ENCODE measurements around the gene NUFIP1.

DNA sequence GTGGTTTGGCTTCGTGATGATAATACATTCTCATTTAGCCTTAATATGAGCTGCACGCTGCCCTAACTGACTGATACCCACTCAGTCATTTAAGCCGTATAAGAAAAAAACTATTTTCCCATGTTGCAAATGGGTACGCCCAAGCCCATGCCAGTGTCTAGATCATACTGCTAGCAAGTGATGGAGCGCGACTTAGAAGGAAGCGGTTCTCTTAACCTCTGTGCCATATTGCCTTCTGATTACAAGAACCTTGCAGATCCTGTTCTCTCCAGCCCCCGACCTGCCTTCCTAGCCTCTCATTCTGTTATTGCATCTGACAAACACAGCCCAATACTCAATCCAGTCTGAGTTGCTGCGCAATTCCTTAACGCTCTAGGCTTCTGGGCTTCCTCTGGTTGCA lies 670 bp upstream of the NUFIP1 start:
- no peak for TF ChIP-seq BHLHE40 (IDR thresholded peaks at IDR 0.05; ENCODE audit: borderline replicate concordance)
- TF ChIP-seq FOXA1 (IDR thresholded peaks at IDR 0.05): no peak
- TF ChIP-seq SP1 (IDR thresholded peaks at IDR 0.05): no peak
- TF ChIP-seq FOXM1 (IDR thresholded peaks at IDR 0.05; ENCODE audit: borderline replicate concordance): no peak
- TF ChIP-seq NFRKB (IDR thresholded peaks at IDR 0.05): no peak
- no peak for TF ChIP-seq CTBP1 (IDR thresholded peaks at IDR 0.05; ENCODE audit: borderline replicate concordance)
